HFFc6 (cell line): Measurements from ENCODE around the gene MYRFL. TPM values are rescaled to one million over a fixed set of nuclear protein-coding genes. Genes with fewer than 3 reads are reported as not detected.

Source experiments
- DNase-seq: peaks from one replicate; pipeline ENCODE4 v3.0.0-alpha.2; 2018
- H3K27ac Mint-ChIP-seq: 2 replicates; pipeline ENCODE4 v1.8.0; 2020; ENCODE audit warnings: mild to moderate bottlenecking, mixed read lengths
- H3K27me3 Mint-ChIP-seq: 2 replicates; pipeline ENCODE4 v1.8.0; 2021; ENCODE audit warnings: mild to moderate bottlenecking, moderate library complexity, mixed read lengths; ENCODE audit not compliant: insufficient read depth
- H3K36me3 Mint-ChIP-seq: 2 replicates; pipeline ENCODE4 v1.8.0; 2021; ENCODE audit warnings: low read depth, mixed read lengths
- H3K4me1 Mint-ChIP-seq: 2 replicates; pipeline ENCODE4 v1.8.0; 2020; ENCODE audit warnings: low read depth, mixed read lengths
- H3K4me3 Mint-ChIP-seq: 2 replicates; pipeline ENCODE4 v1.8.0; 2020; ENCODE audit warnings: mild to moderate bottlenecking, moderate library complexity, mixed read lengths
- H3K9me3 Mint-ChIP-seq: 2 replicates; pipeline ENCODE4 v1.8.0; 2020; ENCODE audit warnings: mild to moderate bottlenecking, mixed read lengths
- total RNA-seq, 6 experiments: library from RNA; stranded (reverse); fragmentation: NEBNext Ultra II Directional; extraction: Animal tissue kit (Norgen Biotek cat#: 25700); gene quantifications; 2 replicates in 1 of 6; 3 replicates in 5 of 6; pipeline ENCODE4 v1.2.3, GENCODE V29; 2021
- TF ChIP-seq, protein P1 (sequence below): fragments of 200-600 bp; sonication (generic); IDR thresholded peaks from 2 replicates; pipeline ENCODE4 v1.5.0; 2021; ENCODE audit warnings: antibody characterized with exemption, mild to moderate bottlenecking

Gene MYRFL
- total RNA-seq, 6 experiments from 2014 or later: not detected

- TF ChIP-seq, protein P1, sequence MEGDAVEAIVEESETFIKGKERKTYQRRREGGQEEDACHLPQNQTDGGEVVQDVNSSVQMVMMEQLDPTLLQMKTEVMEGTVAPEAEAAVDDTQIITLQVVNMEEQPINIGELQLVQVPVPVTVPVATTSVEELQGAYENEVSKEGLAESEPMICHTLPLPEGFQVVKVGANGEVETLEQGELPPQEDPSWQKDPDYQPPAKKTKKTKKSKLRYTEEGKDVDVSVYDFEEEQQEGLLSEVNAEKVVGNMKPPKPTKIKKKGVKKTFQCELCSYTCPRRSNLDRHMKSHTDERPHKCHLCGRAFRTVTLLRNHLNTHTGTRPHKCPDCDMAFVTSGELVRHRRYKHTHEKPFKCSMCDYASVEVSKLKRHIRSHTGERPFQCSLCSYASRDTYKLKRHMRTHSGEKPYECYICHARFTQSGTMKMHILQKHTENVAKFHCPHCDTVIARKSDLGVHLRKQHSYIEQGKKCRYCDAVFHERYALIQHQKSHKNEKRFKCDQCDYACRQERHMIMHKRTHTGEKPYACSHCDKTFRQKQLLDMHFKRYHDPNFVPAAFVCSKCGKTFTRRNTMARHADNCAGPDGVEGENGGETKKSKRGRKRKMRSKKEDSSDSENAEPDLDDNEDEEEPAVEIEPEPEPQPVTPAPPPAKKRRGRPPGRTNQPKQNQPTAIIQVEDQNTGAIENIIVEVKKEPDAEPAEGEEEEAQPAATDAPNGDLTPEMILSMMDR: no peak
- no peaks in the 10 kb centered on the region for H3K9me3 Mint-ChIP-seq
- H3K4me1 Mint-ChIP-seq: peaks cover 34% of the 10 kb centered on the region
- H3K27me3 Mint-ChIP-seq: no peaks in the 10 kb centered on the region; the same call in 1 of the 2 replicates
- H3K27ac Mint-ChIP-seq: peak overlapping the region; percentile 18
- peak; percentile 49 for DNase-seq
- H3K36me3 Mint-ChIP-seq: no peaks in the 10 kb centered on the region
- H3K4me3 Mint-ChIP-seq: no peak overlapping the region
Observed at GRCh38 chr12:69904777-69905176, 79.8 kb downstream of the MYRFL start.

GRCh38 chr12:69905801-69906200, 80.8 kb downstream of the MYRFL start:
- no peak overlapping the region for H3K27ac Mint-ChIP-seq
- no peak for DNase-seq
- no peaks in the 10 kb centered on the region for H3K9me3 Mint-ChIP-seq
- no peaks in the 10 kb centered on the region; the same call in 1 of the 2 replicates for H3K27me3 Mint-ChIP-seq
- peaks cover 32% of the 10 kb centered on the region for H3K4me1 Mint-ChIP-seq
- H3K36me3 Mint-ChIP-seq: no peaks in the 10 kb centered on the region
- no peak overlapping the region for H3K4me3 Mint-ChIP-seq
- TF ChIP-seq, protein P1: no peak

GRCh38 chr12:69906411-69907216, 81.6 kb downstream of the MYRFL start:
- Mint-ChIP-seq H3K4me1 (peaks cover 24% of the 10 kb centered on the region), H3K27ac (no peak overlapping the region), H3K27me3 (no peaks in the 10 kb centered on the region; the same call in 1 of the 2 replicates), H3K4me3 (no peak overlapping the region), H3K9me3 (no peaks in the 10 kb centered on the region), H3K36me3 (no peaks in the 10 kb centered on the region)
- TF ChIP-seq, protein P1: no peak
- DNase-seq: no peak

DNA sequence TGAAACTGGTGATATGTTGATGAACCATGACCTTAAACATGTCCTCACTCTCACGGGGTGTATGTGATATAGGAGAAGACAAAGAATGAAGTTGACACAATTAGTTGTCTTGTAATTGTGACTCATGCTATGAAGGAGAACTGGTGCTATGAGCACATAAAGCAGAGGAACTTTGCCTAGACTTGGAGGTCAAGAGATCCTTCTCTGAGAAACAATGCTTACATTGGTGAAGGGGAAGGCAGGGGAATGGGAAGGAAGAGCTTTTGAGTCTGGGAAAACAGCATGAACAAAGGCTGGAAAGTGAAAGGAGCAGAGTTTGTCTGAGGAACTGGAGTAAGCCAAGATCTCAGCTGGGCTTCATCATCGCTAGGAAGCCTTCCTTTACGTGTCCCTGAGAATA, 83.2 kb downstream of the MYRFL start:
- no peak overlapping the region for H3K4me3 Mint-ChIP-seq
- no peaks in the 10 kb centered on the region; the same call in 1 of the 2 replicates for H3K27me3 Mint-ChIP-seq
- peaks cover 24% of the 10 kb centered on the region for H3K4me1 Mint-ChIP-seq
- H3K27ac Mint-ChIP-seq: no peak overlapping the region
- TF ChIP-seq, protein P1: no peak
- no peaks in the 10 kb centered on the region for H3K9me3 Mint-ChIP-seq
- no peak for DNase-seq
- no peaks in the 10 kb centered on the region for H3K36me3 Mint-ChIP-seq

DNA sequence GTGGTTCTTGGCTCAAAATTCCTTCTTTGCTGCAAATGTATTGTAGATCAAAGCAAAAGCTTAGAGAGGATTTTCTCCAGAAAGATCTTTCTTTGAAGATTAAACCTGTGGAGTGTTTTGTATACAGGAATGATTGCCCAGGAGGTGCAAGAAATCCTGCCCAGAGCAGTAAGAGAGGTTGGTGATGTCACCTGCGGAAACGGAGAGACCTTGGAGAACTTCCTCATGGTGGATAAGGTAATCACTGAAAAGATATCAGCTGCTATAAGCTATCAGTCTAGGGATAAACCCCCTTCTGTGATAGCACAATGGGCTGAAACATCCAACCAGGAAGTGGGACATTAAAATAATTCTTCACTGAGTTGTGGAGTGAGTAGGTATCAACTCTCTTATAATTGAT, 85.7 kb downstream of the MYRFL start:
- TF ChIP-seq, protein P1: no peak
- Mint-ChIP-seq H3K27me3 (no peaks in the 10 kb centered on the region; the same call in 1 of the 2 replicates), H3K4me1 (peaks cover 4% of the 10 kb centered on the region; the same call in 1 of the 2 replicates), H3K36me3 (no peaks in the 10 kb centered on the region), H3K9me3 (no peaks in the 10 kb centered on the region), H3K27ac (no peak overlapping the region), H3K4me3 (no peak overlapping the region)
- DNase-seq: no peak
